HG03558 (cell line): ENCODE measurements around the gene CCDC183.
"Not testable (repeated sequence)": the region's sequence is repeated elsewhere in the genome, so short reads cannot be mapped to it uniquely, and the experiment has no call there.

ENCODE experiments used
- ATAC-seq: cut with Tn5 transposase; IDR thresholded peaks from one replicate; pipeline ENCODE4 v1.9.1; 2021; ENCODE audit warnings: moderate number of reproducible peaks; ENCODE audit not compliant: unreplicated experiment; ENCODE audit errors: extremely low read depth

The CCDC183 gene

GRCh38 chr9:136779808-136780207 lies 16.3 kb upstream of the CCDC183 start:
- no peak for ATAC-seq

GRCh38 chr9:136782452-136782851 lies 13.7 kb upstream of the CCDC183 start:
- ATAC-seq, result no peak

GRCh38 chr9:136784249-136784996 lies 11.7 kb upstream of the CCDC183 start:
- ATAC-seq, result no peak

- no peak for ATAC-seq
Observed at GRCh38 chr9:136784997-136785361, 11.2 kb upstream of the CCDC183 start.

GRCh38 chr9:136785565-136786355 lies 10.4 kb upstream of the CCDC183 start:
- not testable (repeated sequence) for ATAC-seq

GRCh38 chr9:136786451-136786850 lies 9.7 kb upstream of the CCDC183 start:
- ATAC-seq, result no peak

GRCh38 chr9:136786983-136787382 lies 9.2 kb upstream of the CCDC183 start:
- not testable (repeated sequence) for ATAC-seq

- no peak for ATAC-seq
Observed at GRCh38 chr9:136787690-136788400, 8.3 kb upstream of the CCDC183 start.

GRCh38 chr9:136788644-136789522 lies 7.3 kb upstream of the CCDC183 start:
- ATAC-seq, result not testable (repeated sequence)

- ATAC-seq, result no peak
Observed at GRCh38 chr9:136789523-136789937, 6.6 kb upstream of the CCDC183 start.

- peak; percentile 66 for ATAC-seq
Observed at GRCh38 chr9:136790640-136791515, 5.3 kb upstream of the CCDC183 start, which contains the start of gene TMEM141. Gene TMEM141 (plus strand): TSS chr9:136791344. CDS start chr9:136791371, 27 bp downstream.

GRCh38 chr9:136791516-136792276 lies 4.4 kb upstream of the CCDC183 start:
- ATAC-seq, result no peak

GRCh38 chr9:136792321-136793085 lies 3.6 kb upstream of the CCDC183 start:
- no peak for ATAC-seq

GRCh38 chr9:136793086-136793946 lies 2.8 kb upstream of the CCDC183 start:
- no peak for ATAC-seq

GRCh38 chr9:136794281-136794999 lies 1.7 kb upstream of the CCDC183 start:
- no peak for ATAC-seq

GRCh38 chr9:136795000-136795348 lies 1.2 kb upstream of the CCDC183 start:
- no peak for ATAC-seq
